ENCODE data around the gene MPLKIP. TPM values are rescaled to one million over a fixed set of nuclear protein-coding genes. Genes with fewer than 3 reads are reported as not detected.
"Not testable (repeated sequence)": the region's sequence is repeated elsewhere in the genome, so short reads cannot be mapped to it uniquely, and the experiment has no call there.

MPLKIP gene
- polyA plus RNA-seq (ENCODE audit: insufficient read length in 4 of 4), result 10 to 100 TPM; 46.4 to 54.4 (median 48.4) TPM

GRCh38 chr7:40134428-40135316, at the start of gene MPLKIP, which contains the start of gene SUGCT:
Gene MPLKIP (minus strand): TSS chr7:40134622. CDS start chr7:40134567, 55 bp downstream.
Gene SUGCT (plus strand): TSS chr7:40135005.
- DNase-seq (ENCODE audit: low read depth in 4 of 4, low spot score in 3 of 4), result peak; percentile 85 to 93 (median 88)

- DNase-seq (ENCODE audit: low read depth in 4 of 4, low spot score in 3 of 4), result no peak
These were observed 48.0 kb upstream of the MPLKIP start for GRCh38 chr7:40182452-40182851.

- no peak for DNase-seq (ENCODE audit: low read depth in 4 of 4, low spot score in 3 of 4)
These were observed 42.6 kb upstream of the MPLKIP start for GRCh38 chr7:40177071-40177470.

- no peak for DNase-seq (ENCODE audit: low read depth in 4 of 4, low spot score in 3 of 4)
These were observed 41.5 kb upstream of the MPLKIP start for GRCh38 chr7:40175725-40176510.

- DNase-seq (ENCODE audit: low read depth in 4 of 4, low spot score in 3 of 4), result not testable (repeated sequence)
These were observed 40.8 kb upstream of the MPLKIP start for GRCh38 chr7:40175256-40175655.

- DNase-seq (ENCODE audit: low read depth in 4 of 4, low spot score in 3 of 4), result not testable (repeated sequence)
These were observed 38.7 kb upstream of the MPLKIP start for GRCh38 chr7:40173121-40173520.

GRCh38 chr7:40168266-40168665, 33.8 kb upstream of the MPLKIP start:
- not testable (repeated sequence) for DNase-seq (ENCODE audit: low read depth in 4 of 4, low spot score in 3 of 4)

- DNase-seq (ENCODE audit: low read depth in 4 of 4, low spot score in 3 of 4), result no peak
These were observed 32.9 kb upstream of the MPLKIP start for GRCh38 chr7:40167291-40167690.

GRCh38 chr7:40165216-40165615, 30.8 kb upstream of the MPLKIP start:
- DNase-seq (ENCODE audit: low read depth in 4 of 4, low spot score in 3 of 4), result no peak

GRCh38 chr7:40162516-40162915, 28.1 kb upstream of the MPLKIP start:
- no peak for DNase-seq (ENCODE audit: low read depth in 4 of 4, low spot score in 3 of 4)

GRCh38 chr7:40156988-40157387, 22.6 kb upstream of the MPLKIP start:
- DNase-seq (ENCODE audit: low read depth in 4 of 4, low spot score in 3 of 4), result peak in 2 of 4 donors; percentile 6 to 7

GRCh38 chr7:40151504-40151903, 17.1 kb upstream of the MPLKIP start:
- DNase-seq (ENCODE audit: low read depth in 4 of 4, low spot score in 3 of 4), result no peak

GRCh38 chr7:40148671-40149070, 14.2 kb upstream of the MPLKIP start:
- no peak for DNase-seq (ENCODE audit: low read depth in 4 of 4, low spot score in 3 of 4)

- not testable (repeated sequence) for DNase-seq (ENCODE audit: low read depth in 4 of 4, low spot score in 3 of 4)
These were observed 13.8 kb upstream of the MPLKIP start for GRCh38 chr7:40148247-40148580.

GRCh38 chr7:40147371-40148246, 13.2 kb upstream of the MPLKIP start:
- DNase-seq (ENCODE audit: low read depth in 4 of 4, low spot score in 3 of 4), result no peak

- not testable (repeated sequence) for DNase-seq (ENCODE audit: low read depth in 4 of 4, low spot score in 3 of 4)
These were observed 11.2 kb upstream of the MPLKIP start for GRCh38 chr7:40145596-40146130.

GRCh38 chr7:40141916-40142315, 7.5 kb upstream of the MPLKIP start:
- not testable (repeated sequence) for DNase-seq (ENCODE audit: low read depth in 4 of 4, low spot score in 3 of 4)

GRCh38 chr7:40139891-40140290, 5.5 kb upstream of the MPLKIP start:
- not testable (repeated sequence) for DNase-seq (ENCODE audit: low read depth in 4 of 4, low spot score in 3 of 4)

GRCh38 chr7:40138973-40139372, 4.6 kb upstream of the MPLKIP start:
- no peak for DNase-seq (ENCODE audit: low read depth in 4 of 4, low spot score in 3 of 4)

- no peak for DNase-seq (ENCODE audit: low read depth in 4 of 4, low spot score in 3 of 4)
These were observed 3.1 kb upstream of the MPLKIP start for GRCh38 chr7:40137563-40137962.
